CD4-positive, alpha-beta T cell treated with Interleukin-6 at 100 ng/mL for 8 hours (primary cell): Measurements from ENCODE around the gene AK9.
"Not testable (repeated sequence)": the region's sequence is repeated elsewhere in the genome, so short reads cannot be mapped to it uniquely, and the experiment has no call there.

ENCODE experiments used
- DNase-seq: peaks from one replicate; pipeline ENCODE4 v3.0.0-alpha.2; 2020; ENCODE audit warnings: mixed read lengths, low spot score

The AK9 gene

GRCh38 chr6:109623288-109623687 is 67.7 kb downstream of the AK9 start:
- no peak for DNase-seq

GRCh38 chr6:109612268-109612667 is 78.7 kb downstream of the AK9 start:
- no peak for DNase-seq

- DNase-seq, result no peak
Measured at GRCh38 chr6:109611502-109611901, 79.5 kb downstream of the AK9 start.

- DNase-seq, result no peak
Measured at GRCh38 chr6:109610590-109610989, 80.4 kb downstream of the AK9 start.

- DNase-seq, result no peak
Measured at GRCh38 chr6:109609737-109610136, 81.3 kb downstream of the AK9 start.

- DNase-seq, result peak; percentile 13
Measured at GRCh38 chr6:109606359-109606758, 84.6 kb downstream of the AK9 start.

- DNase-seq, result no peak
Measured at GRCh38 chr6:109595998-109596397, 95.0 kb downstream of the AK9 start.

GRCh38 chr6:109580519-109580918 is 110.5 kb downstream of the AK9 start:
- DNase-seq, result no peak

- no peak for DNase-seq
Measured at GRCh38 chr6:109579361-109579760, 111.6 kb downstream of the AK9 start.

GRCh38 chr6:109569901-109570300 is 121.1 kb downstream of the AK9 start:
- not testable (repeated sequence) for DNase-seq

- DNase-seq, result no peak
Measured at GRCh38 chr6:109561844-109562243, 129.2 kb downstream of the AK9 start.

- no peak for DNase-seq
Measured at GRCh38 chr6:109531446-109531845, 159.6 kb downstream of the AK9 start.

- DNase-seq, result no peak
Measured at GRCh38 chr6:109527989-109528388, 163.0 kb downstream of the AK9 start.

GRCh38 chr6:109526905-109527628 is 163.9 kb downstream of the AK9 start:
- DNase-seq, result peak; percentile 60

- no peak for DNase-seq
Measured at GRCh38 chr6:109524129-109524528, 166.9 kb downstream of the AK9 start.

GRCh38 chr6:109523478-109523877 is 167.5 kb downstream of the AK9 start:
- no peak for DNase-seq

GRCh38 chr6:109521080-109521479 is 169.9 kb downstream of the AK9 start:
- DNase-seq, result no peak

- DNase-seq, result not testable (repeated sequence)
Measured at GRCh38 chr6:109519647-109520046, 171.4 kb downstream of the AK9 start.

- DNase-seq, result no peak
Measured at GRCh38 chr6:109516929-109517328, 174.1 kb downstream of the AK9 start.

GRCh38 chr6:109515781-109516409 is 175.1 kb downstream of the AK9 start:
- no peak for DNase-seq

- DNase-seq, result no peak
Measured at GRCh38 chr6:109514946-109515345, 176.1 kb downstream of the AK9 start.

- no peak for DNase-seq
Measured at GRCh38 chr6:109513571-109514071, 177.4 kb downstream of the AK9 start.

GRCh38 chr6:109512271-109512817 is 178.7 kb downstream of the AK9 start:
- DNase-seq, result no peak
